Ectodermal cell (in vitro differentiated cells): ENCODE measurements around the gene TMEM45A.

Source experiments
- H3K27ac ChIP-seq: 2 replicates; pipeline ENCODE4 v1.7.0; 2013; ENCODE audit warnings: mild to moderate bottlenecking, low read depth, low read length; ENCODE audit not compliant: insufficient read depth, poor library complexity, severe bottlenecking
- H3K27me3 ChIP-seq: 2 replicates; pipeline ENCODE4 v1.7.0; 2013; ENCODE audit warnings: mild to moderate bottlenecking, low read length; ENCODE audit not compliant: insufficient read depth, control insufficient read depth, poor library complexity, severe bottlenecking
- H3K36me3 ChIP-seq: one replicate; pipeline ENCODE4 v1.7.0; 2013; ENCODE audit warnings: low read length; ENCODE audit not compliant: control insufficient read depth, insufficient read depth
- H3K4me1 ChIP-seq: one replicate; pipeline ENCODE4 v1.7.0; 2013; ENCODE audit warnings: low read length; ENCODE audit not compliant: control insufficient read depth, insufficient read depth
- H3K4me3 ChIP-seq: 2 replicates; pipeline ENCODE4 v1.7.0; 2013; ENCODE audit warnings: low read depth, low read length, control low read depth; ENCODE audit not compliant: insufficient read depth
- H3K9me3 ChIP-seq: 2 replicates; pipeline ENCODE4 v1.7.0; 2013; ENCODE audit warnings: mild to moderate bottlenecking, low read length, moderate library complexity; ENCODE audit not compliant: control insufficient read depth
- WGBS, 2 experiments: methylation state at CpG; one replicate each; pipeline ENCODE4 v1.1.7; 2013; ENCODE audit warnings: missing lambda C conversion rate in 2 of 2; 5-methylcytosine and 5-hydroxymethylcytosine counted together

TMEM45A gene

GRCh38 chr3:100516232-100516631 lies 23.8 kb downstream of the TMEM45A start:
- Histone ChIP-seq H3K4me1 (no peaks in the 10 kb centered on the region), H3K9me3 (no peaks in the 10 kb centered on the region), H3K36me3 (no peaks in the 10 kb centered on the region), H3K27ac (no peak overlapping the region), H3K4me3 (no peak overlapping the region), H3K27me3 (no peaks in the 10 kb centered on the region)
- WGBS, 2 experiments: 85 to 95% methylated on average over 2 of the region's 2 CpGs

DNA sequence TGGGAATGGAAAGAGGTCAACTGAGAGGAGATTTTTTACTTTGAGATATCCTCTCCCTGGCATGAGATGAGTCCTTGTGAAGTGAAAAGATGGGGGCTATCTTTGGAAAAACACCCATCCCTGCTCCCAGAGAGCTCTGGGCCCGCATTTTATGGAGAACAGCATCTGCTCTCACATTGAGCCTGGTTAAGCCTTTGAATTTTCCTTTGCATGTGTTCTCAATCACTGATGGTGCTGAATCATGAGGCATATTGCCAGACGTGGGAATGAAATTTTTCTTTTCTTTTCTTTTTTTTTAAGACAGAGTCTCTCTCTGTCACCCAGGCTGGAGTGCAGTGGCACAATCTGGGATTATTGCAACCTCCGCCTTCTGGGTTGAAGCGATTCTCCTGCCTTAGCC lies 24.4 kb downstream of the TMEM45A start:
- Histone ChIP-seq H3K27me3 (no peaks in the 10 kb centered on the region), H3K36me3 (no peaks in the 10 kb centered on the region), H3K27ac (no peak overlapping the region), H3K9me3 (no peaks in the 10 kb centered on the region), H3K4me3 (no peak overlapping the region), H3K4me1 (no peaks in the 10 kb centered on the region)
- 90 to 94% methylated on average over 4 of the region's 4 CpGs for WGBS, 2 experiments

DNA sequence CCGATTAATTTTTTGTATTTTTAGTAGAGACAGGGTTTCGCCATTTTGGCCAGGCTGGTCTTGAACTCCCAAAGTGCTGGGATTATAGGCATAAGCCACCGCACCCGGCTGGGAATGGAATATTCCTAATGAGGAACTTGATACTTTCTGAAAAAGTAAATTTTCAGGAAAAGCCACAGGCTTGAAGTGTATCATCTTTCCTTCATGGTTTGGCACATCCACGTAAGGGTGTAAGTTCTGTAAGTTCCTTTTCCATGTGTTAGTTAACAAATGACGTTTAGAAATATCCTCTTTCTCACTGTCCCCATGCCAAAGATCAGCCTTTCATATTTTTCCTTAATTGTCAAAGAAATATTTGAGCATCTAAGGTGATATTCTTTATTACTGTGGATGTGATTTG lies 24.9 kb downstream of the TMEM45A start:
- Histone ChIP-seq H3K27me3 (no peaks in the 10 kb centered on the region), H3K9me3 (no peaks in the 10 kb centered on the region), H3K4me1 (no peaks in the 10 kb centered on the region), H3K4me3 (no peak overlapping the region), H3K27ac (no peak overlapping the region), H3K36me3 (no peaks in the 10 kb centered on the region)
- 92 to 94% methylated on average over 5 to 6 of the region's 6 CpGs for WGBS, 2 experiments

- no peaks in the 10 kb centered on the region for H3K36me3 ChIP-seq
- no peaks in the 10 kb centered on the region for H3K27me3 ChIP-seq
- no peak overlapping the region for H3K27ac ChIP-seq
- no peak overlapping the region for H3K4me3 ChIP-seq
- H3K9me3 ChIP-seq: no peaks in the 10 kb centered on the region
- no peaks in the 10 kb centered on the region for H3K4me1 ChIP-seq
Observed at GRCh38 chr3:100518244-100518643, 25.8 kb downstream of the TMEM45A start.

GRCh38 chr3:100518983-100519382 lies 26.6 kb downstream of the TMEM45A start:
- no peaks in the 10 kb centered on the region for H3K36me3 ChIP-seq
- H3K9me3 ChIP-seq: no peaks in the 10 kb centered on the region
- H3K27me3 ChIP-seq: no peaks in the 10 kb centered on the region
- WGBS, 2 experiments: 93 to 97% methylated on average over 4 of the region's 4 CpGs
- H3K4me3 ChIP-seq: no peak overlapping the region
- H3K4me1 ChIP-seq: no peaks in the 10 kb centered on the region
- no peak overlapping the region for H3K27ac ChIP-seq

GRCh38 chr3:100521439-100521845 lies 29.0 kb downstream of the TMEM45A start:
- WGBS, 2 experiments: 93 to 94% methylated on average over 10 of the region's 10 CpGs
- no peak overlapping the region for H3K27ac ChIP-seq

DNA sequence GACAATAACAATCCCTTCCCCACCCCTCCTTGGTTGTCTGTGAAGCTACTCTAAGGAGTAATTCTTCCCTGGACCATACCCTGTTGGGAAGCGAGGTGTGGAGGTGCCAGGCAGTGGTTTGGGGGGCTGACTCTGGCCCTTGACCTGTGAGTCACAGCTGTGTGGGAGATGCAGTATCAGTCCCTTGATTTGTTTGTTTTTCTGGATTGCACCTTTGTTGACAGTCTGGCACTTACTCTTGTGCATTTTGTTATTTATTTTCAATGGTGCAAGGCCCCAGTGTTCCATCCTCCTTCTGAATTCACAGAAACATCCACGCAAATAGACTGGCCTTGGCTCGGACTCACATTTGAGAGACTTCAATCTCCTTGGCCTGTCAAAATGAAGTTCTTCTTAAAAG lies 29.7 kb downstream of the TMEM45A start:
- H3K4me1 ChIP-seq: no peaks in the 10 kb centered on the region
- H3K36me3 ChIP-seq: no peaks in the 10 kb centered on the region
- 94 to 98% methylated on average over 3 of the region's 3 CpGs for WGBS, 2 experiments
- H3K4me3 ChIP-seq: no peak overlapping the region
- H3K27me3 ChIP-seq: no peaks in the 10 kb centered on the region
- H3K9me3 ChIP-seq: no peaks in the 10 kb centered on the region
- H3K27ac ChIP-seq: no peak overlapping the region

More at GRCh38 chr3:100521439-100521845, 29.0 kb downstream of the TMEM45A start:
- no peaks in the 10 kb centered on the region for H3K4me1 ChIP-seq
- no peaks in the 10 kb centered on the region for H3K9me3 ChIP-seq
- no peak overlapping the region for H3K4me3 ChIP-seq
- no peaks in the 10 kb centered on the region for H3K36me3 ChIP-seq
- no peaks in the 10 kb centered on the region for H3K27me3 ChIP-seq

GRCh38 chr3:100523050-100523760 lies 30.8 kb downstream of the TMEM45A start:
- H3K4me3 ChIP-seq: no peak overlapping the region
- H3K9me3 ChIP-seq: no peaks in the 10 kb centered on the region
- H3K36me3 ChIP-seq: no peaks in the 10 kb centered on the region
- no peaks in the 10 kb centered on the region for H3K27me3 ChIP-seq
- 95 to 98% methylated on average over 3 to 4 of the region's 4 CpGs for WGBS, 2 experiments
- H3K4me1 ChIP-seq: no peaks in the 10 kb centered on the region
- H3K27ac ChIP-seq: no peak overlapping the region

- no peak overlapping the region for H3K4me3 ChIP-seq
- H3K27ac ChIP-seq: no peak overlapping the region
- no peaks in the 10 kb centered on the region for H3K36me3 ChIP-seq
- WGBS, 2 experiments: 85 to 86% methylated on average over 12 of the region's 12 CpGs
- H3K27me3 ChIP-seq: no peaks in the 10 kb centered on the region
- H3K9me3 ChIP-seq: no peaks in the 10 kb centered on the region
- H3K4me1 ChIP-seq: no peaks in the 10 kb centered on the region
Observed at GRCh38 chr3:100525753-100526612, 33.6 kb downstream of the TMEM45A start.

DNA sequence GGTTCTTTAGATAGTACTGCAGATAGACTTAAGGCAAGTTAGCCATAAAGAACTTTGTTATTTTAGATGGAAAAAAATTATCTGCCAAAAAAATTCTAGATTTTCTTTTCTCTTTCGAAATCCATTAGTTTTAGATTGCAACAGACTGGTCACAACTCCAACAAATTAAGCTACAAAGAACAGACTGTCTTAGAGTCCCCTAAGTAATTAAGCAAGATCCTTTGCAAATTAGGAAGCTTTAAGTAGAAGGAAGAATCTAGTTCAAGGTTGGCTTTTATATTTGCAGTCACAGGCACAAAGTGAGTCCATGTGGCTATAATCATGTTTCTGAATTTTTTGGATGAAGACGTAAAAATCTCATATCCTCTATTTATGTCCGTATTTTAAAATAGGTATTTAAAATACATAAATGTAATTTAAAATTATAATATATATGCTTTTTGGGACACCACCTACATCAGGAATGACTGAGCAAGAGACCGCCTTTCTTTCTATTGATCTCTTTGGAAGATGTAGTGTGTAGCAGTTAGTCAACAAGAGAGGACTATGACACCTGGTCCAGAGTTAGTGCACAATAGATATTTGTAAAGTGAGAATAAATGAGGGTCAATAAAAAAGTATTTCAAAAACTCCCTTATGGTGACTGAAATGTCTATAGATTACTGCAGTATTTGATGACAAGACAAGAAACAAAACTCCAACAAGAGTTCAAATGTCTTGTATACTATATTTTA lies 34.4 kb downstream of the TMEM45A start:
- H3K27ac ChIP-seq: no peak overlapping the region
- H3K4me3 ChIP-seq: no peak overlapping the region
- no peaks in the 10 kb centered on the region for H3K4me1 ChIP-seq
- no peaks in the 10 kb centered on the region for H3K27me3 ChIP-seq
- WGBS, 2 experiments: 89 to 94% methylated on average over 1 to 2 of the region's 4 CpGs
- no peaks in the 10 kb centered on the region for H3K9me3 ChIP-seq
- H3K36me3 ChIP-seq: no peaks in the 10 kb centered on the region
